ENCODE results near the gene IFIT1B. TPM values are rescaled to one million over a fixed set of nuclear protein-coding genes. Genes with fewer than 3 reads are reported as not detected.

IFIT1B gene
- total and polyA plus RNA-seq, 12 donors, result 0.21 TPM; not detected in 11

GRCh38 chr10:89391907-89392756, 14.3 kb downstream of the IFIT1B start, which contains the start of gene IFIT1:
Gene IFIT1 (plus strand): TSS chr10:89392623. CDS start chr10:89392713, 90 bp downstream.
- peak within 1 kb of the TSS; percentile 55 to 97 (median 88) for H3K27ac ChIP-seq
- peaks cover 0 to 15% (median 0%) of the 10 kb centered on the region in 9 donors for H3K36me3 ChIP-seq
- H3K27me3 ChIP-seq, result no peaks in the 10 kb centered on the region
- H3K9me3 ChIP-seq, result peaks cover 0 to 4% (median 0%) of the 10 kb centered on the region in 11 donors
- peak within 1 kb of the TSS; percentile 19 to 78 (median 62) for H3K4me3 ChIP-seq
- intact Hi-C loops (cut with DNase I), result loop anchor here in 2 of 10 donors (2.0 to 5.0 kb wide), 2 partner anchors 23 to 135 kb away; partner anchors contain the start of gene IFIT5 (in 1 of the 2)
- WGBS, 2 donors, result 0 to 3% methylated on average over 8 of the region's 8 CpGs
- TF ChIP-seq, protein P1, sequence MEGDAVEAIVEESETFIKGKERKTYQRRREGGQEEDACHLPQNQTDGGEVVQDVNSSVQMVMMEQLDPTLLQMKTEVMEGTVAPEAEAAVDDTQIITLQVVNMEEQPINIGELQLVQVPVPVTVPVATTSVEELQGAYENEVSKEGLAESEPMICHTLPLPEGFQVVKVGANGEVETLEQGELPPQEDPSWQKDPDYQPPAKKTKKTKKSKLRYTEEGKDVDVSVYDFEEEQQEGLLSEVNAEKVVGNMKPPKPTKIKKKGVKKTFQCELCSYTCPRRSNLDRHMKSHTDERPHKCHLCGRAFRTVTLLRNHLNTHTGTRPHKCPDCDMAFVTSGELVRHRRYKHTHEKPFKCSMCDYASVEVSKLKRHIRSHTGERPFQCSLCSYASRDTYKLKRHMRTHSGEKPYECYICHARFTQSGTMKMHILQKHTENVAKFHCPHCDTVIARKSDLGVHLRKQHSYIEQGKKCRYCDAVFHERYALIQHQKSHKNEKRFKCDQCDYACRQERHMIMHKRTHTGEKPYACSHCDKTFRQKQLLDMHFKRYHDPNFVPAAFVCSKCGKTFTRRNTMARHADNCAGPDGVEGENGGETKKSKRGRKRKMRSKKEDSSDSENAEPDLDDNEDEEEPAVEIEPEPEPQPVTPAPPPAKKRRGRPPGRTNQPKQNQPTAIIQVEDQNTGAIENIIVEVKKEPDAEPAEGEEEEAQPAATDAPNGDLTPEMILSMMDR (IDR thresholded peaks at IDR 0.05), result no peak
- peaks cover 0 to 61% (median 42%) of the 10 kb centered on the region in 9 donors for H3K4me1 ChIP-seq
- DNase-seq (peak in 1 of 2 donors; percentile 86), ATAC-seq (peak; percentile 92 to 97 (median 96))

DNA sequence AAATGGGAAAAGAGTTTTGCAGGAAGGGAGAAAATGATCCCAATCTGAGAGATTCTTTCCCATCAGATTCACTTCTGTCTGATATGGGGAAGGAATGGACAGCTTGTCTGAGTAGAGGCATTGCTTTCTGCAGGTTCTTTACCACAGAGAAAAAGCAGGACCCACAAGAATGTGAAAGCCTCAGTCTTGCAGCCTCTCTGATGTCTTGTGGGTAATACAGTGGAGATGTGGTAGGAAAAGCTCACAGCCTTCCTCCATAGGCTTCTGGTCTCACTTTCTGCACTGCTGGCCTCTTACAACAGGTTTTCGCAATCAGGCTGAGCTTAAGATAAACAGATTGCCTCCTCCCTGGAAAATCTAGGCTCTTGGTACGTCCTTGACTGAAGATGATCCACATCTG, 15.1 kb downstream of the IFIT1B start:
- peak; percentile 49 to 67 (median 60) for ATAC-seq
- intact Hi-C loops (cut with DNase I), result loop anchor here in 2 of 10 donors (2.0 to 5.0 kb wide), 2 partner anchors 22 to 136 kb away; partner anchors contain the start of gene IFIT5 (in 1 of the 2)

GRCh38 chr10:89393898-89394297, 16.0 kb downstream of the IFIT1B start:
- Histone ChIP-seq H3K36me3 (peaks cover 0 to 15% (median 0%) of the 10 kb centered on the region in 9 donors), H3K4me1 (peaks cover 0 to 78% (median 58%) of the 10 kb centered on the region in 9 donors)
- no peak for ATAC-seq

More for the DNA sequence above, 15.1 kb downstream of the IFIT1B start:
- peak overlapping the region; percentile 55 to 97 (median 88) for H3K27ac ChIP-seq
- peaks cover 0 to 4% (median 0%) of the 10 kb centered on the region in 11 donors for H3K9me3 ChIP-seq
- TF ChIP-seq, protein P1 (IDR thresholded peaks at IDR 0.05), result no peak
- H3K27me3 ChIP-seq, result no peaks in the 10 kb centered on the region
- H3K36me3 ChIP-seq, result peaks cover 0 to 15% (median 0%) of the 10 kb centered on the region in 9 donors
- no peak for DNase-seq
- peak overlapping the region; percentile 19 to 78 (median 62) for H3K4me3 ChIP-seq
- H3K4me1 ChIP-seq, result peaks cover 0 to 69% (median 49%) of the 10 kb centered on the region in 9 donors
- WGBS, 2 donors, result 3 to 4% methylated on average over 2 of the region's 2 CpGs

More at GRCh38 chr10:89393898-89394297, 16.0 kb downstream of the IFIT1B start:
- intact Hi-C loops (cut with DNase I), result loop anchor here in 2 of 10 donors (2.0 to 5.0 kb wide), 2 partner anchors 21 to 137 kb away; partner anchors contain the start of gene IFIT5 (in 1 of the 2)
- TF ChIP-seq, protein P1 (IDR thresholded peaks at IDR 0.05), result no peak
- H3K9me3 ChIP-seq, result peaks cover 0 to 9% (median 0%) of the 10 kb centered on the region in 11 donors
- peak overlapping the region; percentile 19 to 78 (median 62) for H3K4me3 ChIP-seq
- 22% methylated on average over 3 of the region's 3 CpGs for WGBS, 2 donors
- H3K27me3 ChIP-seq, result no peaks in the 10 kb centered on the region
- DNase-seq, result no peak
- H3K27ac ChIP-seq, result peak overlapping the region in 7 of 10 donors; percentile 83 to 97 (median 90)
